Measurements from ENCODE around the gene FHOD3. TPM values are rescaled to one million over a fixed set of nuclear protein-coding genes. Genes with fewer than 3 reads are reported as not detected.

The FHOD3 gene
- total and polyA plus RNA-seq, 7 donors = 5.4 to 98.2 (median 20.2) TPM

DNA sequence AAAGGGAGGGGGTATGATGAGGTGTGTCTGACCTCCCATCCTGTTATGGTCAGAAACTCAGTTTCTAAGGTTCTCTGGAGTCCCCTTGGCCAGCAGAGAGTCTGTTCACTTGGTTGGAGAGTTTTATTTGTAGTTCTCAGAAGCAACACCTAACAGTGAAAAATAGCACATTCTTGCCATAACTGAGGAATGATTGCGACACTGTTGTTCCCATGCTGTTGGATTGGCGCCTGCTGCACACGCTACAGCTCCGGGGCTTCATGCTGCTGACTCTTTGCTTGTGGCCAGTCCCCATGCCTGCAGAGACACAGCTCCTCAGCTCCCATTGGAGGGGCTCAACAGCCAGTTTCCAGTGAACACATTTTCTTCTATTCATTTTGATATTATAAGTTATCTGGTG, 489.2 kb downstream of the FHOD3 start:
- Histone ChIP-seq H3K27ac (no peak overlapping the region), H3K4me3 (no peak overlapping the region), H3K36me3 (ENCODE audit: insufficient read depth in 1 of 2, low read depth in 1 of 2) (peaks cover 0 to 18% of the 10 kb centered on the region in 2 donors), H3K9me3 (no peaks in the 10 kb centered on the region), H3K27me3 (ENCODE audit: insufficient read depth in 3 of 3, low read length in 2 of 3) (no peaks in the 10 kb centered on the region), H3K4me1 (peaks cover 11% of the 10 kb centered on the region)
- peak; percentile 56 to 86 (median 78) for ATAC-seq
- peak; percentile 75 to 84 for DNase-seq
- intact Hi-C loops (cut with DNase I) = no loop called here
- no peak for TF ChIP-seq CTCF (IDR thresholded peaks at IDR 0.05)
- WGBS, 3 donors = 20 to 45% (median 28%) methylated on average over 4 of the region's 4 CpGs

- H3K4me1 ChIP-seq = no peaks in the 10 kb centered on the region
- TF ChIP-seq CTCF (IDR thresholded peaks at IDR 0.05) = no peak
- intact Hi-C loops (cut with DNase I) = no loop called here
- DNase-seq (no peak), ATAC-seq (no peak)
- peaks cover 0 to 53% of the 10 kb centered on the region in 2 donors for H3K36me3 ChIP-seq (ENCODE audit: insufficient read depth in 1 of 2, low read depth in 1 of 2)
- H3K9me3 ChIP-seq = no peaks in the 10 kb centered on the region
- H3K27me3 ChIP-seq (ENCODE audit: insufficient read depth in 3 of 3, low read length in 2 of 3) = no peaks in the 10 kb centered on the region
- H3K4me3 ChIP-seq = no peak overlapping the region
- no peak overlapping the region for H3K27ac ChIP-seq
- WGBS, 3 donors = 95 to 99% (median 99%) methylated on average over 4 of the region's 4 CpGs
These were observed 495.2 kb downstream of the FHOD3 start for GRCh38 chr18:36792634-36793283.

DNA sequence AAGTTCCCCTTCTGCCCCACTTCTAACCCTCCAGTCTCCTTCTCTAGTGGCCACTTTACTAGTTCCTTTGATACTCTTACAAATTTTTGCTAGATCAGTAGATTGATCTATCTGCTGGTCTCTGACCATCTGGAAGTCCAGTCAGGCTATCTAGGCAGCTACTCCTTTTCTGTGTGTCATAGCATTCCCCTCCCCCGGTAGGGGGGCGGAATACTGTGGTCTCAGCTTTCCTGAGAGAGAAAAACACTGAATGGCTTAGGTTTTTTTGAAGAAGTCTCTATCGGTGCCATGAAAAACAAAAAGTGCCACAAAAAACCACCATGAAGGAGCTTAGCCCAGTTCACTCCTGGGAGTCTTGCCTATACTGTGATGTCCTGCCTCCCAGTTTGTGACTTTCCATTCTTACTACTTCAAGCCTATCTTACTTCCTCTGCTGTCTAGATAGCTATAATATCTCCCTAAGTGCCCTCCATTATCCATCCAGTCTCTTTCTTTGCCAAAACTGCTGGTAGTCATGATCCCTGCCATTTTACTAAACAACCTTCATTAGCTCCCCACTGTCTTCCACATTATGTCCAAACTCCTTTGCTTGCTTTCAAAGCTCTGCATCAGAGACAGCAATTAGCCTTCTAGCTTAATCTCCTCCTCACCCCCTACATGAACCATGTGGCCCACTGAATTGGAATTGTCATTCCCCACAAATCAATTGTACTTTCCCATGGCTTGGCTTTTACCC, 501.4 kb downstream of the FHOD3 start:
- Histone ChIP-seq H3K27ac (no peak overlapping the region), H3K36me3 (ENCODE audit: insufficient read depth in 1 of 2, low read depth in 1 of 2) (peaks cover 3 to 51% of the 10 kb centered on the region in 2 donors), H3K9me3 (no peaks in the 10 kb centered on the region), H3K4me3 (no peak overlapping the region), H3K4me1 (no peaks in the 10 kb centered on the region), H3K27me3 (ENCODE audit: insufficient read depth in 3 of 3, low read length in 2 of 3) (no peaks in the 10 kb centered on the region)
- 75 to 81% (median 78%) methylated on average over 3 of the region's 3 CpGs for WGBS, 3 donors
- TF ChIP-seq CTCF (IDR thresholded peaks at IDR 0.05) = no peak
- ATAC-seq = no peak
- intact Hi-C loops (cut with DNase I) = no loop called here
- DNase-seq = no peak

DNA sequence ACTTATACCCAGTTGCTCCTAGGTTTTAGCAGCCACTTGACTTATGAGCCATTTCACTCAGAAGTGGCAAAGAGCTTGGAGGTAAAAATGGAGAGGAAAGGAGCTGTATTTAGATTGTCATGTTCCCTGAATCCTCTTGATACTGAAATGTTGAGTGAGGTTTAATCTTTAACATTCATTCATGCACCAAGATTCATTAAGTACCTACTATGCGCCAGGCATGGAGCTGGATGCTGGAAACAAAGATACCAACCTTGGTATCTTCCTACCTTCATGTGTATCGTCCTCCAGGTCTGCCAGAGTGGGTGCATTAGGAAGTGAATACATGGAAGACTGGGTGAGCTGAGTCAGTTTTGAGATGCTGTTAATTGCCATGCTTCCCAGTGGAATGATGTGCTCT, 507.6 kb downstream of the FHOD3 start:
- TF ChIP-seq CTCF (IDR thresholded peaks at IDR 0.05) = no peak
- ATAC-seq (no peak), DNase-seq (no peak)
- Histone ChIP-seq H3K4me3 (no peak overlapping the region), H3K27ac (no peak overlapping the region), H3K36me3 (ENCODE audit: insufficient read depth in 1 of 2, low read depth in 1 of 2) (peaks cover 3 to 40% of the 10 kb centered on the region in 2 donors), H3K4me1 (no peaks in the 10 kb centered on the region), H3K9me3 (no peaks in the 10 kb centered on the region), H3K27me3 (ENCODE audit: insufficient read depth in 3 of 3, low read length in 2 of 3) (no peaks in the 10 kb centered on the region)
- WGBS, 3 donors = 95 to 100% (median 98%) methylated on average over 2 of the region's 2 CpGs
- intact Hi-C loops (cut with DNase I) = loop anchor here (5.0 kb wide), 2 partner anchors 113 to 118 kb away; no protein-coding TSS in a partner anchor
